Lung (tissue), 12 donors: Measurements from ENCODE around the gene PARP11. TPM values are rescaled to one million over a fixed set of nuclear protein-coding genes. Genes with fewer than 3 reads are reported as not detected.

ENCODE experiments used
- ATAC-seq: fragments of 200-7000 bp; cut with Tn5 transposase; one replicate; pipeline ENCODE4 v1.9.1; 2020; ENCODE audit warnings: moderate number of reproducible peaks; ENCODE audit not compliant: insufficient read depth, low FRiP score
- DNase-seq, 3 donors: peaks; one replicate each; pipeline ENCODE4 v3.0.0-alpha.2; 2013 to 2017
- H3K27ac ChIP-seq, 2 donors: one replicate each; pipeline ENCODE4 v1.5.1; 2013; ENCODE audit warnings: mild to moderate bottlenecking in 2 of 2, moderate library complexity in 2 of 2, control low read depth in 1 of 2, inconsistent platforms in 1 of 2, low read depth in 1 of 2, low read length in 1 of 2
- H3K27me3 ChIP-seq, 3 donors: one replicate each; pipeline ENCODE4 v1.5.1; 2013; ENCODE audit warnings: low read length in 2 of 3; ENCODE audit not compliant: control insufficient read depth in 3 of 3, insufficient read depth in 3 of 3
- H3K36me3 ChIP-seq, 4 donors: one replicate each; pipeline ENCODE4 v1.5.1; 2013; ENCODE audit warnings: low read length in 4 of 4, mild to moderate bottlenecking in 1 of 4, moderate library complexity in 1 of 4; ENCODE audit not compliant: control insufficient read depth in 4 of 4, insufficient read depth in 4 of 4
- H3K4me1 ChIP-seq, 5 donors: one replicate each; pipeline ENCODE4 v1.5.1; 2013; ENCODE audit warnings: low read length in 5 of 5, mild to moderate bottlenecking in 2 of 5, moderate library complexity in 1 of 5; ENCODE audit not compliant: control insufficient read depth in 5 of 5, insufficient read depth in 5 of 5
- H3K4me3 ChIP-seq: one replicate; pipeline ENCODE4 v1.5.1; 2013; ENCODE audit warnings: mild to moderate bottlenecking, control low read depth, moderate library complexity
- H3K9ac ChIP-seq, 2 donors: one replicate each; pipeline ENCODE4 v1.5.1; 2013; ENCODE audit warnings: low read length in 2 of 2, control low read depth in 1 of 2; ENCODE audit not compliant: insufficient read depth in 1 of 2
- H3K9me3 ChIP-seq, 4 donors: one replicate each; pipeline ENCODE4 v1.5.1; 2013; ENCODE audit warnings: low read length in 3 of 4, mild to moderate bottlenecking in 1 of 4, moderate library complexity in 1 of 4; ENCODE audit not compliant: control insufficient read depth in 4 of 4, insufficient read depth in 3 of 4
- WGBS, 2 donors: extraction: QIAGEN DNeasy Blood & Tissue Kit; methylation state at CpG; one replicate each; pipeline ENCODE4 v1.1.7; 2013; 5-methylcytosine and 5-hydroxymethylcytosine counted together
- polyA plus RNA-seq, 2 donors: library from polyadenylated mRNA; stranded (reverse); fragments of 200-250 nt; gene quantifications; one replicate each; pipeline ENCODE4 v1.2.1, GENCODE V29; 2013
- total RNA-seq, 2 donors: library from RNA; depleted of rRNA in 1 of 2; stranded (reverse); fragments of >200 nt in 1 of 2; gene quantifications; one replicate each; pipeline ENCODE4 v1.2.1, GENCODE V29; 2014 to 2021
- TF ChIP-seq, protein P1 (sequence below): IDR thresholded peaks from 2 replicates; pipeline ENCODE4 v1.5.1; 2012; ENCODE audit warnings: mild to moderate bottlenecking; ENCODE audit errors: control extremely low read depth, extremely low read depth
- donor health status: control.
- donor health status: control.
- donor health status: Bipolar disorder and iron deficiency.
- donor health status: healthy.
- donor health status: DM: yes; HTN: yes; CAD: no.

Gene PARP11
- total and polyA plus RNA-seq, 4 donors: 2.7 to 12.8 (median 8.1) TPM

DNA sequence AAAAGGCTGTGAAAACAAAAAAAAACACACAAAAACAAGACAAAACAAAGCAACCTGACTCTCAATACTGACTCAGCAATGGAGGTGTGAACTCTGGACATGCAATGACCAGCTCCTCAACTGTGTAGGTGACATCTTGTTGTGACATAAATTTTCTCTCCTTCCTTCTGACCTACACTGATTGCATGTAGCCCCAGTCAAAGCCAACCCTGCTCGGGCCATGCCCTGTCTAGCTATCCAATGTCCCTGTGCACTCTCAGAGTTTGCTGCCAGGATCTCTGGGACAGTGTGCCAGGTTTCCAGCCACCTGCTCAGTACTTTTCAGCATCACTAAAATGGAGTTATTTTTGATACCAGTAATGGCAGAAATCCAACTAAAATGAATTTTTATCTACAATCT is 101.3 kb downstream of the PARP11 start:
- WGBS, 2 donors: 81 to 88% methylated on average over 1 of the region's 1 CpG
- H3K27me3 ChIP-seq: peaks cover 0 to 4% (median 3%) of the 10 kb centered on the region in 3 donors
- no peaks in the 10 kb centered on the region for H3K36me3 ChIP-seq
- H3K27ac ChIP-seq: no peak overlapping the region
- no peak overlapping the region for H3K4me3 ChIP-seq
- TF ChIP-seq, protein P1, sequence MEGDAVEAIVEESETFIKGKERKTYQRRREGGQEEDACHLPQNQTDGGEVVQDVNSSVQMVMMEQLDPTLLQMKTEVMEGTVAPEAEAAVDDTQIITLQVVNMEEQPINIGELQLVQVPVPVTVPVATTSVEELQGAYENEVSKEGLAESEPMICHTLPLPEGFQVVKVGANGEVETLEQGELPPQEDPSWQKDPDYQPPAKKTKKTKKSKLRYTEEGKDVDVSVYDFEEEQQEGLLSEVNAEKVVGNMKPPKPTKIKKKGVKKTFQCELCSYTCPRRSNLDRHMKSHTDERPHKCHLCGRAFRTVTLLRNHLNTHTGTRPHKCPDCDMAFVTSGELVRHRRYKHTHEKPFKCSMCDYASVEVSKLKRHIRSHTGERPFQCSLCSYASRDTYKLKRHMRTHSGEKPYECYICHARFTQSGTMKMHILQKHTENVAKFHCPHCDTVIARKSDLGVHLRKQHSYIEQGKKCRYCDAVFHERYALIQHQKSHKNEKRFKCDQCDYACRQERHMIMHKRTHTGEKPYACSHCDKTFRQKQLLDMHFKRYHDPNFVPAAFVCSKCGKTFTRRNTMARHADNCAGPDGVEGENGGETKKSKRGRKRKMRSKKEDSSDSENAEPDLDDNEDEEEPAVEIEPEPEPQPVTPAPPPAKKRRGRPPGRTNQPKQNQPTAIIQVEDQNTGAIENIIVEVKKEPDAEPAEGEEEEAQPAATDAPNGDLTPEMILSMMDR: no peak
- peaks cover 0 to 4% (median 0%) of the 10 kb centered on the region in 5 donors for H3K4me1 ChIP-seq
- ATAC-seq (no peak), DNase-seq (no peak)
- H3K9me3 ChIP-seq: no peaks in the 10 kb centered on the region
- H3K9ac ChIP-seq: no peak overlapping the region

DNA sequence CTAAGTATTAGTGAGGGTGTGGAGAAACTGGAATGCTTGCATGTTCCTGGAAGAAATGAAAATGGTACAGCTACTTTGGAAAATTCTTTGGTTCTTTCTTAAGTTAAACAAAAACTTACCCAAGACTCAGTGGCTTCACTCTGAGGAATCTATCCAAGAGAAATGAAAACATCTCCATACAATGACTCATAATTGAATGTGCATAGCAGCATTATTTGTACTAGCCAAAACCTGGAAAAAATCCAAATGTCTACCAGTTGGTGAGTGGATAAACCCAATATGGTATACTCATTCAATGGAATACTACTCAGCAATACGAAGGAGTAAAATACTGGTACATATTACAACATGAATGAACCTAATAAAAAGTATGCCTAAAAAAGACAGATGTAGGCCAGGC is 102.3 kb downstream of the PARP11 start:
- H3K27me3 ChIP-seq: peaks cover 0 to under 1% (median 0%) of the 10 kb centered on the region in 3 donors
- no peak overlapping the region for H3K9ac ChIP-seq
- no peak for ATAC-seq
- DNase-seq: no peak
- peaks cover 0 to 4% (median 0%) of the 10 kb centered on the region in 5 donors for H3K4me1 ChIP-seq
- no peaks in the 10 kb centered on the region for H3K36me3 ChIP-seq
- no peaks in the 10 kb centered on the region for H3K9me3 ChIP-seq
- H3K4me3 ChIP-seq: no peak overlapping the region
- 97 to 100% methylated on average over 1 of the region's 1 CpG for WGBS, 2 donors
- no peak overlapping the region for H3K27ac ChIP-seq
- TF ChIP-seq, protein P1: no peak

DNA sequence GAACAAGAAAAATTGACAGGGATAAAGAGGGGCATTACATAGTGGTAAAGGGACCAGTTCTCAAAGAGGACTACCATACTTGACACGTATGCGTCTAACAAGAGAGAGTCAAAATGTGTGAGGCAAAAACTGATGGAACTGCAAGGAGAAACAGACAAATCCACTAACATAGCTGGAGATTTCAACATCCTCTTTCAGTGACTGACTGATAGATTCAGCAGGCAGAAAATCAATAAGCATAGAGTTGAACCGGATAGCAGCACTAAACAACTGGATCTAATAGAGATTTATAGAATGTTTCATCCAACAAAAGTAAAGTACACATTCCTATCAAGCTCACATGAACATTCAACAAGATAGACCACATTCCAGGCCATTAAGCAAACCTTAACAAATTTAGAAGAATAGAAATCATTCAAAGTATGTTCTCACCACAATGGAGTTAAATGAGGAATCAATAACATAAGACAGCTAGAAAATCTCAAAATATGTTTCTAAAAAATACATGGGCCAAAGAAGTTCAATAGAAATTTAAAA is 104.2 kb downstream of the PARP11 start:
- TF ChIP-seq, protein P1: no peak
- 86 to 87% methylated on average over 3 of the region's 3 CpGs for WGBS, 2 donors
- ATAC-seq (no peak), DNase-seq (no peak)
- Histone ChIP-seq H3K9me3 (no peaks in the 10 kb centered on the region), H3K9ac (no peak overlapping the region), H3K27me3 (no peaks in the 10 kb centered on the region), H3K27ac (no peak overlapping the region), H3K4me3 (no peak overlapping the region), H3K36me3 (no peaks in the 10 kb centered on the region), H3K4me1 (peaks cover 0 to 4% (median 0%) of the 10 kb centered on the region in 5 donors)
